ENCODE data around the gene NKX1-2. TPM values are rescaled to one million over a fixed set of nuclear protein-coding genes. Genes with fewer than 3 reads are reported as not detected.

The NKX1-2 gene
- total RNA-seq, 1 donor from 2014 or later, result not detected

- peak; percentile 52 for DNase-seq (ENCODE audit: low spot score)
Observed at GRCh38 chr10:124417895-124418725, 31.7 kb downstream of the NKX1-2 start.

GRCh38 chr10:124416733-124417132 is 33.1 kb downstream of the NKX1-2 start:
- no peak for DNase-seq (ENCODE audit: low spot score)

- no peak for DNase-seq (ENCODE audit: low spot score)
Observed at GRCh38 chr10:124415210-124415609, 34.6 kb downstream of the NKX1-2 start.

GRCh38 chr10:124414076-124414475 is 35.8 kb downstream of the NKX1-2 start:
- no peak for DNase-seq (ENCODE audit: low spot score)

GRCh38 chr10:124409696-124410095 is 40.1 kb downstream of the NKX1-2 start:
- DNase-seq (ENCODE audit: low spot score), result no peak

- DNase-seq (ENCODE audit: low spot score), result no peak
Observed at GRCh38 chr10:124408357-124408756, 41.5 kb downstream of the NKX1-2 start.

- no peak for DNase-seq (ENCODE audit: low spot score)
Observed at GRCh38 chr10:124407456-124407855, 42.4 kb downstream of the NKX1-2 start.

- no peak for DNase-seq (ENCODE audit: low spot score)
Observed at GRCh38 chr10:124403548-124403947, 46.3 kb downstream of the NKX1-2 start.

GRCh38 chr10:124402273-124402672 is 47.6 kb downstream of the NKX1-2 start:
- no peak for DNase-seq (ENCODE audit: low spot score)

- DNase-seq (ENCODE audit: low spot score), result no peak
Observed at GRCh38 chr10:124401633-124402032, 48.2 kb downstream of the NKX1-2 start.

Other genes with a start within 250 kb of the NKX1-2 start
- 50.4 TPM for gene OAT, start 31.1 kb downstream of the NKX1-2 start, total RNA-seq
- 37.9 TPM for gene LHPP, start 11.8 kb upstream of the NKX1-2 start, total RNA-seq

Measured in ureter (tissue), 1 donor.